Uterus (tissue), 2 donors: ENCODE results near the gene RNF168.

ENCODE experiments used
- CTCF ChIP-seq, 4 experiments: fragments of 200-600 bp in 2 of 4; fragments of 450-650 bp in 2 of 4; sonication (generic) in 2 of 4; IDR thresholded peaks; one replicate each; pipeline ENCODE4 v1.5.1; 2016 to 2019; ENCODE audit warnings: antibody characterized with exemption in 4 of 4, mild to moderate bottlenecking in 2 of 4, moderate library complexity in 1 of 4
- POLR2A ChIP-seq, 2 donors: fragments of 450-650 bp; IDR thresholded peaks; one replicate each; pipeline ENCODE4 v1.6.1; 2016; ENCODE audit warnings: antibody characterized with exemption in 2 of 2, mild to moderate bottlenecking in 1 of 2, moderate library complexity in 1 of 2

GRCh38 chr3:196514350-196514716 is 10.8 kb upstream of the RNF168 start:
- TF ChIP-seq CTCF (IDR thresholded peaks at IDR 0.05) (no peak), POLR2A (IDR thresholded peaks at IDR 0.05) (no peak)
